PFSK-1 (cell line): Measurements from ENCODE around the gene PXK.

ENCODE experiments used
- FOXP2 ChIP-seq: optimal IDR thresholded peaks from 2 replicates; pipeline ENCODE3; 2011; ENCODE audit warnings: borderline replicate concordance, control low read depth, inconsistent platforms; ENCODE audit not compliant: insufficient read depth; ENCODE audit errors: extremely low read length, extremely low read depth
- SIN3A ChIP-seq: IDR thresholded peaks from 2 replicates; pipeline ENCODE4 v1.6.1; 2012; ENCODE audit warnings: mild to moderate bottlenecking, low read length, moderate library complexity, borderline replicate concordance; ENCODE audit not compliant: insufficient read depth

- TF ChIP-seq FOXP2 (no peak), SIN3A (no peak)
Observed at GRCh38 chr3:58370407-58370806, 37.7 kb downstream of the PXK start.
